BE2C (cell line): ENCODE results near the gene TMEM171.

ENCODE experiments used
- DNase-seq: peaks from one replicate; pipeline ENCODE4 v3.0.0-alpha.2; 2020
- H3K27me3 ChIP-seq: fragments of 250-450 bp; sonication (Bioruptor Pico); 2 replicates; pipeline ENCODE4 v1.5.1; 2020; ENCODE audit warnings: mild to moderate bottlenecking
- H3K36me3 ChIP-seq: fragments of 250-450 bp; sonication (Bioruptor Pico); 2 replicates; pipeline ENCODE4 v1.5.1; 2020; ENCODE audit warnings: mild to moderate bottlenecking
- H3K4me1 ChIP-seq: fragments of 250-450 bp; sonication (Bioruptor Pico); 2 replicates; pipeline ENCODE4 v1.5.1; 2020
- H3K4me3 ChIP-seq: 2 replicates; pipeline ENCODE4 v1.5.1; 2011; ENCODE audit warnings: low read depth, low read length
- H3K9me3 ChIP-seq: fragments of 250-450 bp; sonication (Bioruptor Pico); 2 replicates; pipeline ENCODE4 v1.5.1; 2020
- TF ChIP-seq, protein P1 (sequence below): IDR thresholded peaks from 2 replicates; pipeline ENCODE4 v1.5.1; 2012; ENCODE audit warnings: mild to moderate bottlenecking, low read depth, low read length

Gene TMEM171

GRCh38 chr5:73122875-73123810 is 2.8 kb downstream of the TMEM171 start:
- no peaks in the 10 kb centered on the region for H3K36me3 ChIP-seq
- no peak overlapping the region for H3K4me3 ChIP-seq
- peaks cover 49% of the 10 kb centered on the region for H3K27me3 ChIP-seq
- H3K4me1 ChIP-seq, result no peaks in the 10 kb centered on the region
- TF ChIP-seq, protein P1, sequence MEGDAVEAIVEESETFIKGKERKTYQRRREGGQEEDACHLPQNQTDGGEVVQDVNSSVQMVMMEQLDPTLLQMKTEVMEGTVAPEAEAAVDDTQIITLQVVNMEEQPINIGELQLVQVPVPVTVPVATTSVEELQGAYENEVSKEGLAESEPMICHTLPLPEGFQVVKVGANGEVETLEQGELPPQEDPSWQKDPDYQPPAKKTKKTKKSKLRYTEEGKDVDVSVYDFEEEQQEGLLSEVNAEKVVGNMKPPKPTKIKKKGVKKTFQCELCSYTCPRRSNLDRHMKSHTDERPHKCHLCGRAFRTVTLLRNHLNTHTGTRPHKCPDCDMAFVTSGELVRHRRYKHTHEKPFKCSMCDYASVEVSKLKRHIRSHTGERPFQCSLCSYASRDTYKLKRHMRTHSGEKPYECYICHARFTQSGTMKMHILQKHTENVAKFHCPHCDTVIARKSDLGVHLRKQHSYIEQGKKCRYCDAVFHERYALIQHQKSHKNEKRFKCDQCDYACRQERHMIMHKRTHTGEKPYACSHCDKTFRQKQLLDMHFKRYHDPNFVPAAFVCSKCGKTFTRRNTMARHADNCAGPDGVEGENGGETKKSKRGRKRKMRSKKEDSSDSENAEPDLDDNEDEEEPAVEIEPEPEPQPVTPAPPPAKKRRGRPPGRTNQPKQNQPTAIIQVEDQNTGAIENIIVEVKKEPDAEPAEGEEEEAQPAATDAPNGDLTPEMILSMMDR, result no peak
- no peaks in the 10 kb centered on the region for H3K9me3 ChIP-seq
- DNase-seq, result no peak

GRCh38 chr5:73125289-73125688 is 4.9 kb downstream of the TMEM171 start:
- TF ChIP-seq, protein P1, result no peak
- Histone ChIP-seq H3K4me1 (no peaks in the 10 kb centered on the region), H3K27me3 (peaks cover 38% of the 10 kb centered on the region), H3K9me3 (no peaks in the 10 kb centered on the region), H3K4me3 (no peak overlapping the region), H3K36me3 (no peaks in the 10 kb centered on the region)
- no peak for DNase-seq

DNA sequence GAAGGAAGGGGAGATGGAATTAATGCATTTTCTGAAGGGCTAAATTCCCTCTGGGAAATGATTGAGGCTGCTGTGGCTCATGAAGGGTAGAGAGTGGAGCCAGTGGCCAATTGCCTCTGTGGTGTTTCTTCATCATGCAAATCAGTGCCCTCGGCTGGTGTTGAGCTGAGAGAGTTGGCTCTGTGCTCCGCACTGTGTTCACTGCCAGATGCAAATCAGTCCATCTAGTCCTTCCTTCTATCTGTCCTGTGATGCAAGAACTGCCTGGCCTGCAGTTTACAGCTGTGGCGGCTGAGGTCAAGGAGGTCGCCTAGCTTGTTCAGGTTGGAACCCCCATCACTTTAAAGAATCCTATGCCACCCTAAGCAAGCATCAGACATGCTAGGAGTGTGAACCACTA is 6.0 kb downstream of the TMEM171 start:
- Histone ChIP-seq H3K9me3 (no peaks in the 10 kb centered on the region), H3K4me1 (no peaks in the 10 kb centered on the region), H3K36me3 (no peaks in the 10 kb centered on the region), H3K4me3 (no peak overlapping the region), H3K27me3 (peaks cover 27% of the 10 kb centered on the region)
- DNase-seq, result no peak
- TF ChIP-seq, protein P1, result no peak

DNA sequence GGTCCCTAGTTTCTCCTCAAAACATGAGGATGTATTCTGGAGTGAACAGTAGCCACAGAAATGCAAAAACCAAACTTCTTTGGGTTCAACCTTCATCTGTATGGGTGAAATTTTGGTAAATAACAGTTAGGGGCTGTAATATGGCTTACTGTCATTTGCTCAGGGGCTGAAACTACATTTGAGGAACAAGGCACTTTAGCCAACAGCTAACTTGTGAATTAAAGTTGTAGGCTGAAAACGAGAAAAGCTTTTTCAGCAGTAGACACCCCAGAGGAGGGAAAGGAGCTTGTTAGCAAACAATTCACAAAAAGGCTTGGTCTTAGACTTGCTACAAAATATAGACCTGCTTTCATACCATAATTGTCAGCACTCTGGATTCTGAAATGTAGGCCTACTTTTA is 6.6 kb downstream of the TMEM171 start:
- Histone ChIP-seq H3K9me3 (no peaks in the 10 kb centered on the region), H3K4me3 (no peak overlapping the region), H3K4me1 (no peaks in the 10 kb centered on the region), H3K36me3 (no peaks in the 10 kb centered on the region), H3K27me3 (peaks cover 21% of the 10 kb centered on the region)
- no peak for DNase-seq
- TF ChIP-seq, protein P1, result no peak

- Histone ChIP-seq H3K4me3 (no peak overlapping the region), H3K4me1 (no peaks in the 10 kb centered on the region), H3K9me3 (no peaks in the 10 kb centered on the region), H3K36me3 (no peaks in the 10 kb centered on the region), H3K27me3 (peaks cover 7% of the 10 kb centered on the region; the same call in 1 of the 2 replicates)
- no peak for DNase-seq
- TF ChIP-seq, protein P1, result no peak
These were observed 8.8 kb downstream of the TMEM171 start for GRCh38 chr5:73129143-73129542.

DNA sequence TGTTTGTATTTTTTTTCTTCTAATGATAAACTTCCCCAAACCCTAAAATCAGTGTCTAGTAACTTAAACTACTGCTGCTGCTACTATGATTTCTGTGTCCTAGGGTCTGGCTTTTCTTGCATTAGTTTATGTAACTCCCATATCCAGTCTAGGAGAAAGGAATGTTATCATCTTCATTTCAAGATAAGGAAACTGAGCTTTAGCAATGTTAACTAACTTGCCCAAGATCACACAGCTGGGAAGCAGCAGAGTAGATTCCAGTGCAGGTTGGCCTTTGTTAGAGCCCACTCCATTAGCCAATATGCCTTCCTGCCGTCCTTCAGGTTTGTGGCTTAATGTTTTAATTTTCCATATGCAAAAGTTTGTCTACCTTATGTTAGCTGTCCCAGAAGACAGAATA is 10.4 kb downstream of the TMEM171 start:
- Histone ChIP-seq H3K9me3 (no peaks in the 10 kb centered on the region), H3K4me1 (no peaks in the 10 kb centered on the region), H3K4me3 (no peak overlapping the region), H3K36me3 (no peaks in the 10 kb centered on the region), H3K27me3 (no peaks in the 10 kb centered on the region; the same call in 1 of the 2 replicates)
- TF ChIP-seq, protein P1, result no peak
- no peak for DNase-seq
